ENCODE data around the gene TAS2R30.
"Not testable (repeated sequence)": the region's sequence is repeated elsewhere in the genome, so short reads cannot be mapped to it uniquely, and the experiment has no call there.

TAS2R30 gene

GRCh38 chr12:11114130-11114529 lies 20.3 kb downstream of the TAS2R30 start:
- DNase-seq (ENCODE audit: low spot score) = not testable (repeated sequence)

GRCh38 chr12:11111213-11111612 lies 23.2 kb downstream of the TAS2R30 start:
- DNase-seq (ENCODE audit: low spot score) = not testable (repeated sequence)

DNA sequence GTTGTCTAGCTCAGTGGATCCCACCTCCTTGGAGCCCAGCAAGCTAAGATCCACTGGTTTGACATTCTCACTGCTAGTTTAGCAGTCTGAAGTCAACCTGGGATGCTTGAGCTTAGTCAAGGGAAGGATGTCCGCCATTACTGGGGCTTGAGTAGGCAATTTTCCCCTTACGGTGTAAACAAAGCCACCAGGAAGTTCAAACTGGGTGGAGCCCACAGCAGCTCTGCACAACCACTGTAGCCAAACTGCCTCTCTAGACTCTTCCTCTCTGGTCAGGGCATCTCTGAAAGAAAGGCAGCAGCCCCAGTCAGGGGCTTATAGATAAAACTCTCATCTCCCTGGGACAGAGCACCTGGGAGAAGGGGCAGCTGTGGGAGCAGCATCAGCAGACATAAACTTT lies 25.6 kb downstream of the TAS2R30 start:
- no peak for DNase-seq (ENCODE audit: low spot score)

- no peak for DNase-seq (ENCODE audit: low spot score)
These were observed 26.7 kb downstream of the TAS2R30 start for GRCh38 chr12:11107719-11108118.

GRCh38 chr12:11106288-11106687 lies 28.2 kb downstream of the TAS2R30 start:
- DNase-seq (ENCODE audit: low spot score) = no peak

GRCh38 chr12:11105546-11105945 lies 28.9 kb downstream of the TAS2R30 start:
- DNase-seq (ENCODE audit: low spot score) = no peak

DNA sequence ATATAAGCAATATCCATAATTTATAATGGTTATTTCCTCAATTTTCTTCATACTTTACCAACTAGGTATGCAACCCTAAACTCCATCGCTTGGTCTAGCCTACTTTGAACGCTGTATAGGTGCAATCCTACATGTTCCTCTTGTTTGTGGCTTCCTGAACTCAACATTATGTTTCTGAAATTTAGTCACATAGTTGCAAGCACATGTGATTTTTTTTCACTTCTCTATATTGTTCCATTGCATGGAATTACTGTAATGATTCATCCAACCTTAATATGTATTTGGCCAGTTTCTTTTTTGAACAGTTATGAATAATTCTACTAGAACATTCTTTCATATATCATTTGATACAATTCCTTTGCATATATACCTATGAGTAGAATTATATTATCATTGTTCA lies 39.5 kb downstream of the TAS2R30 start:
- not testable (repeated sequence) for DNase-seq (ENCODE audit: low spot score)

GRCh38 chr12:11092128-11092527 lies 42.3 kb downstream of the TAS2R30 start, which contains the start of gene TAS2R43:
Gene TAS2R43, minus strand, starts transcription at chr12:11092313. Its CDS starts 84 bp downstream, at chr12:11092229.
- DNase-seq (ENCODE audit: low spot score) = no peak

- DNase-seq (ENCODE audit: low spot score) = no peak
These were observed 45.2 kb downstream of the TAS2R30 start for GRCh38 chr12:11089246-11089645.

DNA sequence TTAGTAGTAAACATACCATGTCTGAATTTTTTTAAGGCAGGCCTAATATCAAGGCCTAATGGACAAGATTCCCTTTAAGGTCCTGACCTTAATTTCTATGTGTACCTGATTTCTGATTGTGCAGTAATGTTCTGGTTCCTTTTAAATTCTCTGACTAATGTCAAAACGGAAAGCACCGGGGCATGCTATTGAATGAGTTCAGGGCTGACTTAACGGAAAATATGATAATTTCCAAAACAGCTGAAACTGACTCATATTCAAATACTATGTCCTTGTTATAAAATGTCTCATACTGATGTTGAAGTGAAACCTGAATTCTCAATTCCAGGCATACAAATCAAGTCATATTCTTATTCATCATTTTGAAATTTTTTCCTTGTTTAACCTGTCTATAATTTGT lies 49.0 kb downstream of the TAS2R30 start:
- no peak for DNase-seq (ENCODE audit: low spot score)

Data from hepatic stellate cell (primary cell).